CD4-positive, alpha-beta memory T cell (primary cell): Measurements from ENCODE around the gene EVL. TPM values are rescaled to one million over a fixed set of nuclear protein-coding genes. Genes with fewer than 3 reads are reported as not detected.
"Not testable (repeated sequence)": the region's sequence is repeated elsewhere in the genome, so short reads cannot be mapped to it uniquely, and the experiment has no call there.

Experiments used
- CTCF ChIA-PET: fragments of 350-600 bp; sonication (Branson Sonifier 250); formaldehyde crosslinking; loops from one replicate; lab custom pipeline; 2021; ENCODE audit warnings: inconsistent platforms; ENCODE audit not compliant: partially characterized antibody; lab: Charles Lee
- POLR2A ChIA-PET: fragments of 350-600 bp; sonication (Branson Sonifier 250); formaldehyde crosslinking; loops from one replicate; lab custom pipeline; 2021; ENCODE audit not compliant: partially characterized antibody; lab: Charles Lee
- DNase-seq, 5 donors: peaks; one replicate each; pipeline versions ENCODE4 v3.0.0 to v3.0.0-alpha.2; 2020 to 2022; ENCODE audit warnings: mixed read lengths in 1 of 5
- H3K27ac ChIP-seq: one replicate; pipeline ENCODE4 v1.7.0; 2013; ENCODE audit warnings: low read depth, low read length
- H3K27me3 ChIP-seq: 2 replicates; pipeline ENCODE4 v1.7.0; 2013; ENCODE audit warnings: mild to moderate bottlenecking, low read length, moderate library complexity; ENCODE audit not compliant: insufficient read depth
- H3K36me3 ChIP-seq: 2 replicates; pipeline ENCODE4 v1.7.0; 2013; ENCODE audit warnings: mild to moderate bottlenecking, low read length, moderate library complexity; ENCODE audit not compliant: insufficient read depth
- H3K4me1 ChIP-seq: 2 replicates; pipeline ENCODE4 v1.7.0; 2013; ENCODE audit warnings: mild to moderate bottlenecking, low read length, moderate library complexity; ENCODE audit not compliant: insufficient read depth
- H3K4me3 ChIP-seq, 2 donors: one replicate each; pipeline ENCODE4 v1.7.0; 2013; ENCODE audit warnings: low read length in 2 of 2, mild to moderate bottlenecking in 1 of 2
- H3K9me3 ChIP-seq, 2 donors: one replicate each; pipeline ENCODE4 v1.7.0; 2013; ENCODE audit warnings: low read length in 2 of 2, control low read depth in 1 of 2; ENCODE audit not compliant: control insufficient read depth in 1 of 2
- H3K27ac Mint-ChIP-seq, 7 donors: one replicate each; pipeline ENCODE4 v1.8.0; 2020 to 2021; ENCODE audit warnings: mixed read lengths in 7 of 7, mild to moderate bottlenecking in 6 of 7, inconsistent platforms in 3 of 7, moderate library complexity in 3 of 7
- H3K27me3 Mint-ChIP-seq, 2 donors: one replicate each; pipeline ENCODE4 v1.8.0; 2020 to 2021; ENCODE audit warnings: mixed read lengths in 2 of 2
- H3K36me3 Mint-ChIP-seq, 2 donors: one replicate each; pipeline ENCODE4 v1.8.0; 2020 to 2021; ENCODE audit warnings: mixed read lengths in 2 of 2, inconsistent platforms in 1 of 2, mild to moderate bottlenecking in 1 of 2
- H3K4me1 Mint-ChIP-seq, 4 donors: one replicate each; pipeline ENCODE4 v1.8.0; 2020 to 2021; ENCODE audit warnings: mixed read lengths in 4 of 4, mild to moderate bottlenecking in 1 of 4
- H3K4me3 Mint-ChIP-seq, 8 donors: one replicate each; pipeline ENCODE4 v1.8.0; 2020 to 2021; ENCODE audit warnings: mixed read lengths in 8 of 8, mild to moderate bottlenecking in 7 of 8, moderate library complexity in 6 of 8, inconsistent platforms in 3 of 8
- H3K9me3 Mint-ChIP-seq, 8 donors: one replicate each; pipeline ENCODE4 v1.8.0; 2020 to 2021; ENCODE audit warnings: mixed read lengths in 8 of 8, mild to moderate bottlenecking in 5 of 8, inconsistent platforms in 3 of 8, moderate library complexity in 1 of 8
- intact Hi-C: fragments of 100-400 bp; cut with micrococcal nuclease; formaldehyde crosslinking; loops from one replicate; pipeline ENCODE4 v1.15.1; 2023
- polyA plus RNA-seq, 2 donors: library from polyadenylated mRNA; unstranded; fragments of 300-500 nt; fragmentation: Illumina TruSeq; gene quantifications; one replicate each; pipeline ENCODE4 v1.2.3, GENCODE V29; 2021
- total RNA-seq, 2 experiments: library from RNA; stranded (reverse); gene quantifications; one replicate each; pipeline ENCODE4 v1.2.3, GENCODE V29; 2021

The EVL gene
- total and polyA plus RNA-seq, 4 experiments from 2014 or later: 81.8 to 1,352 (median 717) TPM

DNA sequence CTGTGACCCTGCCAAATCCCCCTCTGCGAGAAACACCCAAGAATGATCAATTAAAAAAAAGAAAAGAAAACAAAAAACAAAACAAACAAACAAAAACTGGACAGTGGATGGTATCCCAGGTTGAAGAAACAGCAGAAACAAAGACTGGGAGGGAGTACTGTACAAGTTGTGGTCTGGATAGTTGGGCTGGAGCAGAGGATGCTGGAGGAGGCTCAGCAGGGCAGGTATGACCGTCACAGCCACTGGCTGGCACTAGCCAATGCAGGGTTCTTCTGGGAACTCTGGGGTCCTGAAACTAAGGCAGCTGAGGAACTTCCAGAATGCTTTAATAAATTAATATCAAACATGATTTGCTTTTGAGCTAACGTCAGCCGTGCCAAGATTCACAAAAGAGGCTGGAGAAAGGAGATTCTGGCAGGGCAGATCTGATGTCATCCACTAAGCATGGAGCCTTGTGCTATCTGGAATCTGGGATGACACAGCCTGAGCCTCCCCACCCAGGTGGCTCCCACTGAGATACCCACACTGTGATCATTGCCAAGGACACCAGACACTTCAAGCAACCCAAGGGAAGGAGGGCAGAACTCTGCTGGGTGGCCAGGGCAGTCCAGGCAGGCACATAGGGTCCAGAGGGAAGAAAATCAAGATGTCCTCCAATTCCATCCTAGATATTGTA lies 116.8 kb downstream of the EVL start:
- H3K27me3 ChIP-seq, DNase-seq, CTCF ChIA-PET, POLR2A ChIA-PET, H3K4me1 Mint-ChIP-seq, H3K36me3 ChIP-seq, H3K27me3 Mint-ChIP-seq, H3K4me1 ChIP-seq, H3K9me3 ChIP-seq, H3K9me3 Mint-ChIP-seq, H3K36me3 Mint-ChIP-seq, H3K4me3 Mint-ChIP-seq, H3K27ac Mint-ChIP-seq, H3K27ac ChIP-seq, H3K4me3 ChIP-seq, intact Hi-C loops: not testable (repeated sequence)

DNA sequence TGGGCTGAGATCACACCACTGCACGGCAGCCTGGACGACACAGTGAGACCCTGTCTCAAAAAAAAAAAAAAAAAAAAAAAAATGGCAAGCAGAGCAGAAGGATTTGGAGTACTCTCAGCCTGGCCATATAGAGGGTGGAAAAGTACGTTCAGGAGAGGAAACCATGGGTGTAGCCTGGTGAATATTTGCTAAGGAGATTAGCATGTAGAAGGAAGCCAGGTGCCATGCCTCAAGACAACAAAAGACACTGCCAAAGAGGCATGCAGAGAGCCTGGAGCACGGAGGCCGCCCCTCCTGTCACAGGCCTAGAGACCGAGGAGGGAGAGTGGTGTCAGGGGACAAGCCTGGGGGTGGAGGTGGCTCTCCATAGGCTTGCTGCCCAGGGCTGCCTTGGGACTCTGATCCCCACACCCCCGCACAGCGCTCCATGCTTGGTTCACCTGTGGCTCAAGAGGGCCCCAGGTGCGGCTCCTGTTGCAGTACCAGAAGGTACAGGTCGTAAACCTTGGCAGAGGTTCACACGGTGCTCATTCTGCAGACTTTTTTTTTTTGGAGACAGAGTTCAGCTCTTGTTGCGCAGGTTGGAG lies 122.1 kb downstream of the EVL start:
- H3K4me3 ChIP-seq: no peak overlapping the region
- ChIA-PET CTCF (interaction anchor here (1.4 kb wide), 1 partner anchor 59 kb away, joined by 3 read pairs; no protein-coding TSS in a partner anchor), POLR2A (no interaction called here)
- Mint-ChIP-seq H3K9me3 (peaks cover 0 to 2% (median 0%) of the 10 kb centered on the region in 8 donors), H3K36me3 (no peaks in the 10 kb centered on the region), H3K27me3 (no peaks in the 10 kb centered on the region), H3K4me1 (no peaks in the 10 kb centered on the region), H3K4me3 (no peak overlapping the region), H3K27ac (peak overlapping the region in 1 of 7 donors; percentile 57)
- DNase-seq: no peak
- H3K27me3 ChIP-seq: no peaks in the 10 kb centered on the region
- no peaks in the 10 kb centered on the region for H3K36me3 ChIP-seq
- intact Hi-C loops: no loop called here
- H3K9me3 ChIP-seq: no peaks in the 10 kb centered on the region
- H3K4me1 ChIP-seq: peaks cover 3% of the 10 kb centered on the region
- no peak overlapping the region for H3K27ac ChIP-seq

DNA sequence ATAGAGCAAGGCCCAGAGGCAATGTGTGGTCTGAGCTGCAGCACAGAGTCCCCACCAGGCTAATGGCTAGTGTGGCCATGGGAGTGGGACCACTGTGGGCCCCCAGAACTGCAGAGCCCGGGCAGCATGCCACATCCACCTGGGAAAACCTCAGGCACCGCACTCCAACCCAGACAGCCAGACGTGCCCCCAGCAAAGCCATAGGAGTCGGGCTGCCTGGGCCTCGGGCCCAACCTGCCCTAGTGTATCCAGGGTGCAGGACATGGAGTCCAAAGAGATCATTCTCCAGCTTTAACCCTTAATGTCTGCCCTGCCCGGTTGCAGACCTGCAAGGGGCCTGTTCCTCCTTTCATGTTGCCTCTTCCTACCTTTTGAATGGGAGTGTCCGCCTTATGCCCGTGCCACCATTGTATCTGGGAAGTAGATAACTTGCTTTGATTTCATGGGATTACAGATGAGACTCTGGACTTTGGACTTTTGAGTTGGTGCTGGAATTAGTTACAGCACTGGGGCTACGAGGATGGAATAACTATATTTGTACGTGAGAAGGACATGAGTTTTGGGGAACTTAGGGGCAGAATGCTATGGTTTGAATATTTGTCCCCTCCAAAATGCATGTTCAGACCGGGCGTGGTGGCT lies 123.3 kb downstream of the EVL start:
- no peaks in the 10 kb centered on the region for H3K27me3 ChIP-seq
- H3K27ac ChIP-seq: no peak overlapping the region
- CTCF ChIA-PET: interaction anchor here (1.4 to 1.5 kb wide), 2 partner anchors 58 to 207 kb away, joined by 3 to 4 read pairs; no protein-coding TSS in a partner anchor
- Mint-ChIP-seq H3K36me3 (no peaks in the 10 kb centered on the region), H3K4me3 (no peak overlapping the region), H3K9me3 (peaks cover 0 to 2% (median 0%) of the 10 kb centered on the region in 8 donors), H3K4me1 (peaks cover 5 to 9% (median 5%) of the 10 kb centered on the region in 4 donors), H3K27ac (peak overlapping the region in 1 of 7 donors; percentile 13), H3K27me3 (no peaks in the 10 kb centered on the region)
- no peak overlapping the region for H3K4me3 ChIP-seq
- H3K4me1 ChIP-seq: peaks cover 11% of the 10 kb centered on the region
- no peaks in the 10 kb centered on the region for H3K36me3 ChIP-seq
- intact Hi-C loops: no loop called here
- no peak for DNase-seq
- POLR2A ChIA-PET: no interaction called here
- H3K9me3 ChIP-seq: no peaks in the 10 kb centered on the region

DNA sequence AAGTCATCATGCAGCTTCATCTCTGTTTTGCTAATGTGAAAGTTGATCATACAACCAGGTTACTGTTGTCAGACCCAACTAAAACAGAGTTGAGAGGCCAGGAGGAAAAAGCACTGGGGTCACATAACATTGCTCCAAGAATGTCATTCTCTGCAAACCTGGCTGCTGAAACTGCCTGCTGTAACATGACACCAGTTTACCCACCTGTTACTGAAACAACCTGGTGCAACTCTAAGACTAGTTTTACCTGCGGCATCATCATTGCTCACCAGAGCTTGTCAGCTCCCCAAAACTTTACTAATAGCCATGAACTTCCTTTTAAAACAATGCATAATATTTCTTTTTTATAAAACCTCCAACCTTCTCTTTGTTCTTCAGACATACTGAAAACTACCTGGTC lies 124.9 kb downstream of the EVL start:
- Histone ChIP-seq H3K27me3 (no peaks in the 10 kb centered on the region), H3K27ac (no peak overlapping the region), H3K4me1 (peaks cover 13% of the 10 kb centered on the region), H3K36me3 (no peaks in the 10 kb centered on the region), H3K9me3 (no peaks in the 10 kb centered on the region), H3K4me3 (no peak overlapping the region)
- POLR2A ChIA-PET: no interaction called here
- intact Hi-C loops: loop anchor here (5.0 kb wide), 1 partner anchor 508 kb away; the partner anchor contains the start of gene CYP46A1
- no peaks in the 10 kb centered on the region for H3K27me3 Mint-ChIP-seq
- peaks cover 7 to 19% (median 9%) of the 10 kb centered on the region in 4 donors for H3K4me1 Mint-ChIP-seq
- H3K36me3 Mint-ChIP-seq: no peaks in the 10 kb centered on the region
- peak overlapping the region in 1 of 7 donors; percentile 65 for H3K27ac Mint-ChIP-seq
- H3K9me3 Mint-ChIP-seq: peaks cover 0 to 2% (median 0%) of the 10 kb centered on the region in 8 donors
- no peak overlapping the region for H3K4me3 Mint-ChIP-seq
- DNase-seq: no peak
- CTCF ChIA-PET: interaction anchor here (0.7 to 7.9 kb wide), 3 partner anchors 41 to 208 kb away, joined by 3 to 116 read pairs (median 16); no protein-coding TSS in a partner anchor

DNA sequence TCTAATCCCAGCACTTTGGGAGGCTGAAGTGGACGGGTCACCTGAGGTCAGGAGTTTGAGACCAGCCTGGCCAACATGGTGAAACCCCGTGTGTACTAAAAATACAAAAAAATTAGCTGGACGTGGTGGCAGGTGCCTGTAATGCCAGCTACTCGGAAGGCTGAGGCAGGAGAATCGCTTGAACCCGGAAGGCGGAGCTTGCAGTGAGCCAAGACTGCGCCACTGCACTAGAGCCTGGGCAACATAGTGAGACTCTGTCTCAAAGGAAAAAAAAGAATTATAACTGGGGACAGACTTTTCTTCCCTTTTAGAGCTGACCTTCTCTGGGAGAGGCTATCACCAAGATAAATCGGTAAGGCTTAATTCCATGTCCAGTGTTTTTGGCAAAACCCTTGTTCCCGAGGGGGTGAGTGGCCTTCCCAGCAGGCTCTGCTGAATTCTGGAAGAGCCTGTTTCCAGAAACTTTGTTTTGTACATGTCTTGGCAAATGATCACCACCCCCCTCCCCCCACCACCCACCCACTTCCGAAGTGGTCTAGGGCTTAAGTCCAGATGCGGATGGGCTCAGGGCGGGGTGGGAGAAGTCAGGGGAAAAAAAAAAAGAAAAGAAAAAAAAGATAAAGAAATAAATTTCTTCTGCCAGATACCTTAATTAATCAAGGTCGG lies 126.5 kb downstream of the EVL start:
- no peak for DNase-seq
- intact Hi-C loops: loop anchor here (2.0 to 5.0 kb wide), 2 partner anchors 185 to 509 kb away; partner anchors contain the start of genes CYP46A1 and WDR25
- Histone ChIP-seq H3K9me3 (no peaks in the 10 kb centered on the region), H3K4me1 (peaks cover 13% of the 10 kb centered on the region), H3K27me3 (no peaks in the 10 kb centered on the region), H3K27ac (no peak overlapping the region), H3K4me3 (no peak overlapping the region), H3K36me3 (no peaks in the 10 kb centered on the region)
- POLR2A ChIA-PET: interaction anchor here (0.6 to 3.4 kb wide), 9 partner anchors 31 to 217 kb away, joined by 3 to 44 read pairs (median 9); partner anchors contain the start of gene EVL
- peaks cover 7 to 19% (median 9%) of the 10 kb centered on the region in 4 donors for H3K4me1 Mint-ChIP-seq
- CTCF ChIA-PET: interaction anchor here (1.2 to 7.9 kb wide), 26 partner anchors 12 to 218 kb away, joined by 3 to 116 read pairs (median 16); partner anchors contain the start of gene EVL
- no peaks in the 10 kb centered on the region for H3K27me3 Mint-ChIP-seq
- H3K4me3 Mint-ChIP-seq: peak overlapping the region in 1 of 8 donors; percentile 70
- H3K36me3 Mint-ChIP-seq: no peaks in the 10 kb centered on the region
- peaks cover 0 to 2% (median 0%) of the 10 kb centered on the region in 8 donors for H3K9me3 Mint-ChIP-seq
- peak overlapping the region in 1 of 7 donors; percentile 29 for H3K27ac Mint-ChIP-seq

DNA sequence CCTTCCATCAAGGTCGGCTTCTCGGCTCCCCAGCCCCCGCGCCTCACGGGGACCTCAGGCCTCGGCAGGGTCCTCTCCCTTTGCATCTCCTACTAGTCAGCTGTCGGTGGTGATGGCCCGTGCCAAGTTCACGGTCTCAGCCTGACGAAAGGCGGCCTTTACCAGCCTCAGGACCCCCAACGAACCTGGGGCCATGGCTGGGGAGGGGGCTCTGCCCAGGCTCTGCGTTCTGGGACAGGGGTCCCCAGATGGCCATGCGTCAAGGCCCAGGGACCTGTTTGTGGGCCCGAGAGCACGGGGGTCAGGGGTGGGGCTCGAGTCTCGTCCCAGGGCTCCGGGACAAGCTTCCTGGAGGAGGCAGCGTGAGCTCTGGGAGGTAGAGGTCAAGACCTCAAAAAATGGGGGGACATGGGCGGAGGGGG lies 127.0 kb downstream of the EVL start:
- Mint-ChIP-seq H3K27ac (peak overlapping the region; percentile 42 to 92 (median 76)), H3K9me3 (peaks cover 0 to 2% (median 0%) of the 10 kb centered on the region in 8 donors)
- intact Hi-C loops: loop anchor here (2.0 to 5.0 kb wide), 2 partner anchors 185 to 510 kb away; partner anchors contain the start of genes CYP46A1 and WDR25

More for the DNA sequence above, 127.0 kb downstream of the EVL start:
- Histone ChIP-seq H3K27me3 (no peaks in the 10 kb centered on the region), H3K27ac (peak overlapping the region; percentile 65), H3K4me1 (peaks cover 13% of the 10 kb centered on the region), H3K9me3 (no peaks in the 10 kb centered on the region), H3K36me3 (no peaks in the 10 kb centered on the region), H3K4me3 (peak overlapping the region in 1 of 2 donors; percentile 46)
- DNase-seq: no peak
- Mint-ChIP-seq H3K4me1 (peaks cover 7 to 19% (median 9%) of the 10 kb centered on the region in 4 donors), H3K36me3 (no peaks in the 10 kb centered on the region), H3K27me3 (no peaks in the 10 kb centered on the region), H3K4me3 (peak overlapping the region in 6 of 8 donors; percentile 50 to 70 (median 58))
- POLR2A ChIA-PET: interaction anchor here (0.6 to 3.4 kb wide), 24 partner anchors 21 to 218 kb away, joined by 3 to 44 read pairs (median 4); partner anchors contain the start of genes DEGS2 and EVL
- CTCF ChIA-PET: interaction anchor here (0.6 to 7.9 kb wide), 41 partner anchors 8 to 221 kb away, joined by 3 to 116 read pairs (median 7); partner anchors contain the start of genes DEGS2 and EVL
